ENCODE data around the gene BICDL2. TPM values are rescaled to one million over a fixed set of nuclear protein-coding genes. Genes with fewer than 3 reads are reported as not detected.

Gene BICDL2
- total RNA-seq, 1 donor from 2014 or later = not detected

GRCh38 chr16:2987286-2987685 is 49.5 kb downstream of the BICDL2 start:
- no peak for DNase-seq (ENCODE audit: extremely low read depth, low read depth, low spot score)

DNA sequence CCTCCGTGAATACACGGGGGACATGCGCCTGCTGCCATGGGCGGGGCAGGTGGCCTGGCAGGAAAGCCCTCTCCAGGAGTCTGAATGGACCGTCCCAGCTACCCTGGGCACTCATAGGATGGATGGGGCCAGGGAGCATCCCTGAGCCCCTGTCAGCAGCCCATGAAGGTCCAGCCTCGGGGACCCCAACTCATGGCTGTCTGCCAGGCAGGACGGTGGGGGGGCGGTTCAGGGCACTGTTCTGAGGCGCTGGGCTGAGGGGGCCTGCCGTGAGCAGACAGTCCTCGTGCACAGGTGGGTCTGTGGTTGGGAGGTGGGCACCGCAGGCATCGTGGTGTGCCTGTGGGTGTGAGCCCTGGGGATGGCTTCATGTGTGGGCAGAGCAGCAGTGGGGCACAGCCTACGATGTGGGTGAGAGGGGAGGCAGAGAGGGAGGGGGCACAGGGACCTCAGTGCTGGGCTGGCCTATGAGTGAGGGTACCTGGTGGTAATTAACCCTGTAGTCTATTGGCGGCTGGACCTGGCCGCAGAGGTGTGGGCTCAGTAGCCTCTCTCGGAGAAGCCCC is 50.0 kb downstream of the BICDL2 start:
- no peak for DNase-seq (ENCODE audit: extremely low read depth, low read depth, low spot score)

DNA sequence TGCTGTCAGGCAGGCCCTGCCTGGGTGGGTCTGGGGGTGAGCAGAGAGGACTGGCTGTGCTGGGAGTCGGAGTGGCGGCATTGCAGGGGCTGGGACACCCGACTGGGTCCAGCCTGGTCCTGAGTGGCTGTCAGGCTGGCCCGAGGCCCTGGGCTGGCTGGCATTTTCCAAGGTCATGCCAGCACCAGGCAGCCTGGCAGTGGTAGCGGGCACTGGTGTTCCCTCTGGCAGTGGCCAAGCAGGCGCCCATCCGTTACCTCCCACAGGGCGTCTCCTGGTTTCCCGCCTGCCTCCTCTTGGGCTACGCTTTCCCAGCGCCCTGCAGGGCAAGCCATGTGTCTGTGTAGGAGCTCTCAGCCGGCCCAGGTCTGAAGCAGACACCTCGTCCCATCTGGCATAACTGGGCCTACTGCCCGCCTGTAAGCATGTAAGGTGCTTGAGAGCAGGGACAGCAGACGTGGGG is 50.8 kb downstream of the BICDL2 start:
- DNase-seq (ENCODE audit: extremely low read depth, low read depth, low spot score) = no peak

DNA sequence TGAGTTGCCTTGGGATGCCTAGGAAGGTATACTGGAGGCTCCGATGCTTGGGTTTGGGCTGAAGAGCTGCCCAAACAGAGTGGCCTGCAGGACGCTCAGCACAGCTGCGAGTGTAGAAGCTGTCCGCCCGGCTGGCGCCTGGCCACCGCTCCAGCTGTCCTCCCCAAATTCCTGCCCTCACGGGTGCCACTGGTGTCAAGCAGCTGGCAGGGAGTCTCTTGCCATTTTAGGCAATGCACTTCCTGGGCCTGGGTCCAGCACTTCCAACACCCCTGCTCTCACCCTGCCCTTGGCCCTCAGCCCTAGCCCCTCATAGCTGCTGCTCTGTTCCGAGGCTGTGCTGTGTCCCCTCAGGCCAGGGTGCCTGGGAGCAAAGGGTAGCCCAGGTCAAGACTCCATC is 51.3 kb downstream of the BICDL2 start:
- DNase-seq (ENCODE audit: extremely low read depth, low read depth, low spot score) = no peak

GRCh38 chr16:2983706-2984136 is 53.0 kb downstream of the BICDL2 start:
- DNase-seq (ENCODE audit: extremely low read depth, low read depth, low spot score) = no peak

DNA sequence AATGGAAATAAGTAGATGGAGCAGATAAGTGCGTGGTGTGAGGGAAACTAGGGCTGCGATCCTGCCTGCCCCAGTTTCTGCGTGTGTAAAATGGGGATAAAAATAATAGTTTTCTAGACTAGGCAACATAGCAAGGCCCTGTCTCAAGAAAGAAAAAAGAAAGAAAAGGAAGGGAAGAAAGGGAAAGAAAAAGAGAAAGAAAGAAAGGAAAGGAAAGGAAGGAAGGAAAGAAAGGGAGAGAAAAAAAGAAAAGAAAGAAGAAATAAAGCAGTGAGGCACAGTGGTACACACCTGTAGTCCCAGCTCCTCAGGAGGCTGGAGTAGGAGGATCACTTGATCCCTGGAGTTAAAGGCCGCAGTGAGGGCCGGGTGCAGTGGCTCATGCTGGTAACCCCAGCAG is 54.3 kb downstream of the BICDL2 start:
- DNase-seq (ENCODE audit: extremely low read depth, low read depth, low spot score) = no peak

- no peak for DNase-seq (ENCODE audit: extremely low read depth, low read depth, low spot score)
Measured at GRCh38 chr16:2981899-2982250, 54.9 kb downstream of the BICDL2 start.

DNA sequence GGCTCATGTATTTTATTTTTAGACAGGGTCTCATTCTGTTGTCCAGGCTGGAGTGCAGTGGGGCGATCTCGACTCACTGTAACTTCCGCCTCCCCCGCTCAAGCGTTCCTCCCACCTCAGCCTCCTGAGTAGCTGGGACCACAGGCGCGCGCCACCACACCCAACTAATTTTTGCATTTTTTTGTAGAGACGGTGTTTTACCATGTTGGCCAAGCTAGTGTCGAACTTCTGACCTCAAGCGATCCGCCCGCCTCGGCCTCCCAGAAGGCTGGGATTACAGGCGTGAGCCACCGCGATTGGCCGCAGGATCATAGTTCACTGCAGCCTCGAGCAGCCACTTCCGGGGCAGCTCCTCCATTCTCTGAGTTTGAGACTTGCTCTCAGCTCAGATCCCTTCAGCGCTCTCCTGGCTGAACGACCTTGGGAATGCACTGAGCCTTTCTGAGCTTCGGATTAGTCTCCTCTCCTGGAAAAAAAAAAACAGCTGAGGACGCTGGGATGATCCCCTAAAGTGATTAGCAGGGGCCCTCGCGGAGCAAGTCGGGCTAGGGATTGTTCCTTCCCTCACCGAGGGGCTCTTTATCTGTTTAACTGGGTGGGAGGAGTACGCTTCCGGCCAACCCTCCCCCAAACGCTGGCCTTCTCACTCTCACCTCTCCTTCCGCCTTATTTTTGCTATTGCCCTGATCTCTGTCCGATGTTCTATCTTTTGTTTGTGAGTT is 55.4 kb downstream of the BICDL2 start:
- DNase-seq (ENCODE audit: extremely low read depth, low read depth, low spot score) = no peak

DNA sequence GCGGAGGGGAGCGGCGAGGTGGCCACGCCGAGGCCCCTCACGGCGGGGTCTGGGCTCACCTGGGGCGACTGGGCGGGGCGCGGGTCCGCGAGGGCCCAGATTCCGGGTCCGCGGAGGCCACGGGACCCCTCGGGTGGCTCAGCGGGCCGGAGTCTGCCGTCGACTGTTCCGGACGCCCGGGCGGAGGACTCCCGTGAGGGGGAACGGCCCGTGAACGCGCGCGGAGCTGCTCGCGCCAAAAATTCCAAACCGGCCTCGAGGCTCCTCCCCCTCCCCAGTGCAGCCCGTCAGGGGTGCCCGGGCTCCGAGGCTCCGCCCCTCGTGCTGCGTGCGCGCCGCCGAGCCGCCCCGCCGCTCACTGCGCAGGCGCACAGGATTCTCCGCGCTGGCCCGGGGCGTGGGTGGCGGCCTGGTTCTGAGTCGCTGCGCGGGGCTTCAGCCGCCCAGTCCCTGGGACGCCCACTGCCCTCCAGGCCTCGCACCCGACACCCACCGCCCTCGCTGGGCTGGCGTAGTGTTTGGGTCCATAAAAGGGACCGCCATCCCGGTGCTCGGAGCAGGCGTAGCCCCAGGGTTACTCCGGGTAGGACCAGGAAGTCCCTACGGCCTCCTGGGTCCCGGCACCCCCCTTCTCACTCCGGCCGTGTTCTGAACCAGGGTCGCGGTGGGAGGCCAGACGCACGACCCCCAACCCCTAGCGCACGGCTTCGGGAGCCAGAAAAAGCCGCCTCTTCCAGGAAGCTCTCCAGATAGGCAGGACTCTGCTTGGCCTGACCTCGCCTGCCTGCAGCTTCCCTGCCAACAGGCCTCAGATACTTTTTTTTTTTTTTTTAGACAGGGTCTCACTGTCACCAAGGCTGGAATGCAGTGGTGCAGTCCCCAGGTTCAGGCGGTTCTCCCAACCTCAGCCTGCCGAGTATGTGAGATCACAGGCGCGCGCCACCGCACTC is 56.2 kb downstream of the BICDL2 start, which contains the start of gene PKMYT1:
Gene PKMYT1, minus strand, starts transcription at position 220 of the 950 bp plus-strand sequence. CDS start 789 bp downstream, outside the sequence.
- no peak for DNase-seq (ENCODE audit: extremely low read depth, low read depth, low spot score)

GRCh38 chr16:2979669-2980226 is 57.0 kb downstream of the BICDL2 start:
- no peak for DNase-seq (ENCODE audit: extremely low read depth, low read depth, low spot score)

Other genes starting within 250 kb of the BICDL2 start
- not detected in 2 replicates for gene PRSS33, start 249.4 kb downstream of the BICDL2 start, total RNA-seq
- not detected in 2 replicates for gene PRSS41, start 238.5 kb downstream of the BICDL2 start, total RNA-seq
- gene PRSS21, start 219.7 kb downstream of the BICDL2 start, total RNA-seq = not detected in 2 replicates
- gene ZG16B, start 206.6 kb downstream of the BICDL2 start, total RNA-seq = 0.99 TPM in 1 of 2 replicates, not detected in the other
- 0.44 TPM in 1 of 2 replicates, not detected in the other for gene PRSS22, start 178.8 kb downstream of the BICDL2 start, total RNA-seq
- 81.6 and 96.0 TPM in 2 replicates for gene FLYWCH2, start 153.7 kb downstream of the BICDL2 start, total RNA-seq
- gene FLYWCH1, start 125.0 kb downstream of the BICDL2 start, total RNA-seq = 49.2 and 56.5 TPM in 2 replicates
- gene KREMEN2, start 72.7 kb downstream of the BICDL2 start, total RNA-seq = 0.15 TPM in 1 of 2 replicates, not detected in the other
- gene PAQR4, start 67.6 kb downstream of the BICDL2 start, total RNA-seq = 10.7 and 14.9 TPM in 2 replicates
- 9.0 and 12.9 TPM in 2 replicates for gene PKMYT1, start 56.5 kb downstream of the BICDL2 start, total RNA-seq
- not detected in 2 replicates for gene CLDN9, start 24.0 kb downstream of the BICDL2 start, total RNA-seq
- 0.12 and 12.9 TPM in 2 replicates for gene CLDN6, start 18.8 kb downstream of the BICDL2 start, total RNA-seq
- 202 and 204 TPM in 2 replicates for gene TNFRSF12A, start 16.6 kb downstream of the BICDL2 start, total RNA-seq
- 24.7 and 32.6 TPM in 2 replicates for gene HCFC1R1, start 13.0 kb downstream of the BICDL2 start, total RNA-seq
- 20.7 and 28.9 TPM in 2 replicates for gene THOC6, start 12.9 kb downstream of the BICDL2 start, total RNA-seq
- 0.05 and 0.35 TPM in 2 replicates for gene MMP25, start 9.6 kb upstream of the BICDL2 start, total RNA-seq
- gene IL32, start 28.7 kb upstream of the BICDL2 start, total RNA-seq = 960 and 1,559 TPM in 2 replicates
- gene ZSCAN10, start 62.4 kb upstream of the BICDL2 start, total RNA-seq = not detected in 2 replicates
- gene ZNF205, start 75.6 kb upstream of the BICDL2 start, total RNA-seq = 19.8 and 26.3 TPM in 2 replicates
- gene ZNF213, start 98.1 kb upstream of the BICDL2 start, total RNA-seq = 7.5 and 15.1 TPM in 2 replicates
- gene OR1F1, start 151.3 kb upstream of the BICDL2 start, total RNA-seq = not detected in 2 replicates
- 7.2 and 9.5 TPM in 2 replicates for gene ZNF200, start 198.2 kb upstream of the BICDL2 start, total RNA-seq
- gene MEFV, start 219.7 kb upstream of the BICDL2 start, total RNA-seq = not detected in 2 replicates
- 30.2 and 31.5 TPM in 2 replicates for gene ZNF263, start 246.5 kb upstream of the BICDL2 start, total RNA-seq